Mononuclear cell (primary cell): Measurements from ENCODE around the gene AKAP8. TPM values are rescaled to one million over a fixed set of nuclear protein-coding genes. Genes with fewer than 3 reads are reported as not detected.

Experiments
- H3K27me3 ChIP-seq: 2 replicates; pipeline ENCODE4 v1.6.0; 2011; ENCODE audit warnings: low read length, control low read depth; ENCODE audit not compliant: insufficient read depth
- H3K4me1 ChIP-seq: 2 replicates; pipeline ENCODE4 v1.5.1; 2011; ENCODE audit warnings: mild to moderate bottlenecking, low read length, control low read depth; ENCODE audit not compliant: insufficient read depth
- H3K4me3 ChIP-seq: 2 replicates; pipeline ENCODE4 v1.5.1; 2011; ENCODE audit warnings: mild to moderate bottlenecking, low read length, moderate library complexity
- H3K9me3 ChIP-seq: 2 replicates; pipeline ENCODE4 v1.5.1; 2011; ENCODE audit warnings: low read depth, mild to moderate bottlenecking, control low read depth, low read length
- total RNA-seq: library from RNA; depleted of rRNA; stranded (reverse); fragments of >200 nt; gene quantifications from one replicate; pipeline ENCODE4 v1.2.3, GENCODE V29; 2012

The AKAP8 gene
- total RNA-seq, result 57.5 TPM

DNA sequence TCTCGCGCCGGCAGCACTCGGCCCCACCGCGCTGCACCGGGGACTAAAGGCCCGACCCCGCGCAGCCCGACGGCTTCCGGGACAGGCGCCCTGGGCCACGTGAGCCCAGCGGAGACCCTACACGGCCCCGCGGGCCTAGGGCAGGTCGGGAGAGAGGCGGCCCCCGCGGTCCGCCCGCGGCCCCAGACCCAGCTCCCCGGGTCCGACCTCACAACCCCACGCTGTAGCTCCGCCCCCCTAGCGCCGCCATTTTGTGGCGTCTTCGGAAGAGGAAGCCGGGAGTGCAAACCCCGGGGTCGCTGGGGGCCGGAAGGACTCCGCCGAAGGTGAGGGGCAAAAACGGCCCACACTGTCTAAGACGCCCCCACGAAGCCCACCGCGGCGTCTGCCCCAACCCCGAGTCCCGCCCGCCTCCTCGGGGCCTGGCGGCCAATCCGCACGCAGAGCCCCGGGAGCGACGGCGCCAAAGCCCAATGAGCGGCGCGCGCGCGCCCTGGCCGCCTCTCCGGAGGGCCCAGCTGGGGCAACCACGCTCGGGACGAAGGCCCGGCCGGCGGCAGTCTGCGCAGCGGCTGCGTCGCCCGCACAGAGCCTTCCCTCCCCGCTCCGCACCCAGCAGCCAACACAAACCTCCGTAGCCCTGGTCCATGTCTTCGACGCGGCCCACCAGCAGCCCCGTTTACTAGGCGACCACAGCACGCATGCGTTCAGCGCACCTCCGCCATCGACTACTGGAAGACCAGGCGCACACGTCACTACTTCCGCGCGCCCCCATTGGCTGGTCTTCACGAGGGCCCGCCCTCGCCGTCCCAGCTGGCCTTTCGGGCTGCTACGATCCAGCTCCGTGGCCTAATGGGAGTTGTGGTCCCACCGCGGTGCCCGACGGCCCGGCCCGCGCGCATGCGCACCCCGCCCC lies at the start of gene AKAP8:
TSS of gene AKAP8 (minus strand) at position 705 of the 916 bp plus-strand sequence. CDS start at position 649, 56 bp downstream.
- peaks cover 27% of the 10 kb centered on the region for H3K4me1 ChIP-seq
- no peaks in the 10 kb centered on the region for H3K9me3 ChIP-seq
- H3K27me3 ChIP-seq, result no peaks in the 10 kb centered on the region
- H3K4me3 ChIP-seq, result peak within 1 kb of the TSS; percentile 98

DNA sequence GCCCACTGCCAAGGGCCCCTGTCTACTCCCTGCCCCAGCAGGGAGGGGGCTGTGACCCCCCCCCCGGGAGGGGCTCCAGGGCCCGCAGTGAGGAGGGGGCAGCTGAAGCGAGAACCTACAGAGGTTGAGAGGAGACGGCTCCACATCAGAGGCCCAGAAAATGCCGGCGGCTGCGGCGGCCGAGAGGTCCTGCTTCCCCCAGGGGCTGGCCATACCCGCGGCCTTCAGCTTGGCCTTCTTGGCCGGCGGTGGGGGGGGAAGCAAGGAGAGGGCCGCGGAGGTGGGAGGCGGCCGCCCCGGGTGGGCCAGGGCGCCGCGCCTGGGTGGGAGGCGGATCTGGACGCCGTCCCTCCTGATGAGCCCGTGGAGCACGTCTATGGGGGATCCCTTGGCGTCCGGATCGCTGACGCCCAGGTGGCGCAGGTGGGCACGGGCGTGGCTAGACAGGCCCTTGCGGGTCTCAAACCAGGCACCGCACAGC lies 48.4 kb upstream of the AKAP8 start:
- Histone ChIP-seq H3K4me3 (no peak overlapping the region), H3K27me3 (no peaks in the 10 kb centered on the region), H3K9me3 (no peaks in the 10 kb centered on the region), H3K4me1 (peaks cover 23% of the 10 kb centered on the region)

DNA sequence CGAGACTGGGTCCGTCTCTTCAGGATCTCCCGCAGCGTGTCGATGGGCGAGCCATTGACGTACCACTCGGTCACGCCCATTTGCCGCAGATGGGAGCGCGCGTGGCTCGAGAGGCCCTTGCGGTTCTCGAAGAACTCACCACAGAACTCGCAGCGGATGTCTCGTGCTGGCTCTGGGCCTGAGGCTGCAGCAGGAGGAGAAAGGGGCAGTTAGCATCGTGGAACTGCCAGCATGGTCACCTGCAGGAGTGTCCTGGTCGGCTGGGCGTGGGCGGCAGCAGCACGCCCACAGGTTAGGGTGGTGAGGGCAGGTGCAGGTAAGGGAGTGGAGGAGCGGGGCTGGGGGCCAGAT lies 47.7 kb upstream of the AKAP8 start:
- Histone ChIP-seq H3K27me3 (no peaks in the 10 kb centered on the region), H3K9me3 (no peaks in the 10 kb centered on the region), H3K4me3 (no peak overlapping the region), H3K4me1 (peaks cover 23% of the 10 kb centered on the region)

DNA sequence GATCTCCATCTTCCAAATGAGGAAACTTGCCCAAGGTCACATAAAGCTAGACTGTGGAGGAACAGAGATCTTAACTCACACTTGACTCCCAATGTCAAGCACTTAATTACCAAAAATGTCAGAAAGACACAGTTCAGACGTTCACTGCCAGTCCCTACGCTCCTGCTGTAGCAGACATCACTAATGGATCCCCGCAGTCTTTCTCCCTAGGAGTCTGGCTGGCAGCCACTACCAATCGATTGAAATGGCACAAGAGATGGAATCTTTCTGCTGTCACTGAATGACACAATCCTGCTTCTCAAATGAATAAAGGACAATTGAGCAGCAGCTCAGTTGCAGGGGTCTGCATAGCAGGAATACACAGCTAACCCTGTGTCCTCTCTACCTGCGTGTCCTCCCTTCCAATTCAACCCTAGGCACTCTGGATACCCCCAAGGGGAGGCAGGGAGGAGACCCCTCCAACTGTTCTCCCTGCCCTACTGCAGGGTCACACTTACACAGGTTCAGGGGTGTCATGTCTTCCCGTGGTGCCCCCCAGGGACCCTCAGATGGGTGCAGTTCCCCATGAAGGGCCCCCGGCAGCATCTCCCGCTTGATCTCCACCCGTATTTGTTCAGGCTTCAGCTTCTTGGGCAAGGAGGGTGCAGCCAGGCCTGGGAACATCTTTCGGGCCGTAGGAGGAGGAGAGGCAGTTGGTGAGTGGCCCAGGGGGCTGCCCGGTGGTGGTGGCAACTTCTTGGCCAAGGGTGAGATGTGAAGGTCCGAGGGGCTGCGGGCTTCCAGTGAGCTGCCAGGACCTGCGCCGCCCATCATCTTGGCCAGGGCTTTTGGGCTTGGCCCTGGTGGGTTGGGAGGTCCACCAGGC lies 47.1 kb upstream of the AKAP8 start:
- Histone ChIP-seq H3K27me3 (no peaks in the 10 kb centered on the region), H3K9me3 (no peaks in the 10 kb centered on the region), H3K4me1 (peaks cover 20% of the 10 kb centered on the region), H3K4me3 (no peak overlapping the region)

DNA sequence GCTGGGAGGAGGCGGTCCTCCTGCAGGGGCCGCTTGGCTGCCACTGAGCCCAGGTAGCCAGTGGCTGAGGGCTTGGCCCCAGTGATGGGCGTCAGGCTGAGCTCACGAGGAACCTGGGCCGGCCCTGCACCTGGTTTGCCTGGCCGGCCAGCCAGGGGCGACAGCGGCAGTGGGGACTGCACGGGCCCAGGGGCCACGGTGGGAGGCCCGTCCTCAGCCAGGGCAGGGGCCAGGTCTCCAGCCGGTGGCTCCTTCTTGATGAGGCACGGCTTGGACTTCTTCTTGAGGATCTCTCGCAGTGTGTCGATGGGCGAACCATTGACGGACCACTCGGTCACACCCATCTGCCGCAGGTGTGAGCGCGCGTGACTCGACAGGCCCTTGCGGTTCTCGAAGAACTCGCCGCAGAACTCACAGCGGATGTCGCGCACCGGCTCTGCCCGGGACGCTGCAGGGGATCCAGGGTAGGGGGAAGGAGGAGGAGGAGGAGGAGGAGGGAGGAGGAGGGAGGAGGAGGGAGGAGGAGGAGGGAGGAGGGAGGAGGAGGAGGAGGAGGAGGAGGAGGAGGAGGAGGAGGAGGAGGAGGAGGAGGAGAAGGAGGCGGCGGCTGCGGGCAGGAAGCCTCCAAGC lies 45.8 kb upstream of the AKAP8 start:
- Histone ChIP-seq H3K9me3 (no peaks in the 10 kb centered on the region), H3K4me1 (peaks cover 7% of the 10 kb centered on the region), H3K27me3 (no peaks in the 10 kb centered on the region), H3K4me3 (no peak overlapping the region)

DNA sequence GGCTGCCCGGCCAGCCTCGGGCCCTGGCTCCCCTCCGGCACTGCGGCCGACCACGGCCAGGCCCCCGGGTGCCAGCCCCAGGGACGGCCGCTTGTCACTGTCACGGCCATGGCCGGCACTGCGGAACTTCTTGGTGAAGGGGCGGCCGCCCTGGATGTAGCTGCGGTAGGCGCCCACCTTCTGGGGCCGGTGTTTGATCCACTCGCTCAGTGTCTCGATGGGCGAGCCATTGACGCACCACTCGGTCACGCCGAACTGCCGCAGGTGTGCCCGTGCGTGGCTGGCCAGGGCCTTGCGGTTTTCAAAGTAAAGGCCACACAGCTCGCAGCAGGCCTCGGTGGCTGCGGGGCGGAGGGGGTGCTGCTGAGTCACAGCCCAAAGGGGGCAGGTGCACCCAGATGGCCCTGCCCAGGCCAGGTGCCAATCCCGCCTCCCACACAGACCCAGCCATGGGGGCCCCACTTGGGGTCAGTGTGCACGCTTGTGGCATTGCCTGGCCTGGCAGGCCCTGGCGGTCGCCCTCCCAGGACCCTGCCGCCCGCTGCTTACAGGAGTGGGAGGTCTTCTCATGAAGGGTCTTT lies 45.2 kb upstream of the AKAP8 start:
- Histone ChIP-seq H3K27me3 (no peaks in the 10 kb centered on the region), H3K4me1 (peaks cover under 1% of the 10 kb centered on the region), H3K4me3 (no peak overlapping the region)

DNA sequence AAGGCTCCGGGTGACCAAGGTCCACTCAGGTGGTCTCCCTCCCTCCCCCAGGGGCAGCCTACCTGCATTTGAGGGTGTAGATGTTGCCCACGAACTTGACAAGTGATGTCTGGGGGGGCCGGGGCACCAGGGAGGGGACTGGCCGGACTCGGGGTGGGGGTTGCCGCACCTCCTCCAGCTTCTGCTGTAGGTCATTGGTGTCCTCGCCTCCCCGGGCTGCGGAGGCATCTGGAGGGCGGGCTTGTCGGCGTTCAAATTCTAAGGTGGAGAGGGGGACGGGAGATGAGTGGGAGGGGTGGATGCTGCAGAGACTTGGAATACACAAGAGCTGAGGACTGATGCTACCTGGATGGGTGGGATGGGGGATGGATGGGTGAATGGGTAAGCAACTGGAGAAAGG lies 44.5 kb upstream of the AKAP8 start:
- Histone ChIP-seq H3K4me3 (no peak overlapping the region), H3K4me1 (peaks cover 6% of the 10 kb centered on the region), H3K27me3 (no peaks in the 10 kb centered on the region), H3K9me3 (no peaks in the 10 kb centered on the region)

More for the DNA sequence above, 45.2 kb upstream of the AKAP8 start:
- H3K9me3 ChIP-seq, result no peaks in the 10 kb centered on the region

DNA sequence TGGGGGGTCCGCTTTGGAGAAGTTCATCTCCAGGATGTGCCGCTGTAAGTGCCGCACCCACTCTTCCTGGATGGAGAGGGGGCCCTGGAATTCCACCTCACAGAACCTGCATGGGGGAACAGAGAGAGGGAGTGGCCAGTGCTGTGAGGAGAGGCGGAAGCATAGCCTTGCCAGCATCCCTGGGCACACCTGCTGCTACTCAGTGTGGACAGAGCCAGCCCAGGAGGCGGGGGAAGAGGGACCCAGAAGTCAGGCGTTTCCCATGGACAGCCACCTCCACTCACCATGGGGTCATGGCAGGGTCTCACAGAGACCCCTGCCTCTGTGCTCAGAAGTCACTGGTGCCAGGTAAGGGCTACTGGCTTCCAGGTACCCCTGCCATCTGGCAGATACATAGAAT lies 43.5 kb upstream of the AKAP8 start:
- Histone ChIP-seq H3K27me3 (no peaks in the 10 kb centered on the region), H3K4me3 (no peak overlapping the region), H3K4me1 (peaks cover 7% of the 10 kb centered on the region), H3K9me3 (no peaks in the 10 kb centered on the region)

DNA sequence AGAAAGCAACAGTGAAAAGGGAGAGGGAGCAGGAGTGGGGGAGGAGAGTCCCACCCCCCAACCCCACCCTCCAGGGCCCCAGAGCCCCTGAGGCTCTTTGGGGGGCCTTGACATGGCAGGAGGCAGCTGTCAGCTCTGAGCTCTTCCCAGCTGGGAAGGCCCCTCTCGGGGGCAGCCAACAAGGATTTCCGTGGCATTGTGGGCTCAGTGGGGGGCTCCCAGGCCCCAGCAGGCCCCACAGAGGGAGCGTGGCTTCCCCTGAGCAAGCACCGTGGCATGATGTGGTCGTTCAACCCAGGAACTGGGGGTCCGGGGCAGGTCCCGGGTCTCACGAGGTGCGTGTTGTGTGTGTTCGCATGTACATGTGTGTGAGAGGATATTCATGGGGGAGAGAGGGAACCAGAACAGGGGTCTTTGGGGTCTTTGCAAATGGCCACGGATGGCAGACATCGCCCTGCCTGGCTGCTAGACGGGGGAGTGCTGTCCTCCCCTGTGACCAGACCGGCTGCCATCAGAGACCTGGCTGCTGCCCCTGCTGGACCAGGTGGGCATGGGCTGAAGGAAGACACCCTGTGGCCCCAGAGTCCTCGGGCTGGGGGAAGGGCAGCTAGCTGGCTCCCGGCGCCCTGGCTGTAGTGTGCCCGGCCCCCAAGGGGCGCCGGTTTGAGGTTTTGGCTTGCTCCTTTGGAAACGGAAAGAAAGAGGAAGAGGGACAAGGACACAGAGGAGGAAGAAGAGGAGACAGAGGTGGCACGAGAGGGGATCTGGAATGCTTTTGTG lies 42.9 kb upstream of the AKAP8 start:
- Histone ChIP-seq H3K4me3 (no peak overlapping the region), H3K4me1 (peaks cover 14% of the 10 kb centered on the region), H3K27me3 (no peaks in the 10 kb centered on the region), H3K9me3 (no peaks in the 10 kb centered on the region)

DNA sequence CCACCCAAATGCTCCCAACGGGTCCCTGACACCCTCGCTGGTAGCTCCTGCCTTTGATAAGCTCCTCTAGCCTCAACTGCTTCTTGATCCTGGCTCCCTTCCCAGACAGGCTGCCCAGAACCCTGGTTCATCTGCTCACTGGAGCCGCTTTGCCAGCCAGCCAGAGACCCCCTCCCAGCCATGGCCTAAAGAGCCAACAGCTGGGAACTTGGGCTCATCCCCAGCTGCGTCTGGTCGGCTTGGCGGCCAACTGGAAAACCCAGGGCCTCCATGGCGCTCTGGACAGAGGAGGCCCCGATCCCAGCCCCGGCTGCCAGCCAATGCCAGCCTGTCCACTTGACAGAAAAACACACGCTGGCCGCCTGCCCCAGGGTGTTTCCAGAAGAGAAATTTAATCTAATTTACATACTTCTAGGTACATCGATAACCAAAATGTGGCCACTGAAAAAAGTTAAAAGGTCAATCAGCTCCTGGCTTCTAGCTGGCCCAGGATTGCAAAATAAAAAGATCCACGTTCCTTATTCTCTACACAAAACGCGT lies 42.2 kb upstream of the AKAP8 start:
- Histone ChIP-seq H3K9me3 (no peaks in the 10 kb centered on the region), H3K4me1 (peaks cover 21% of the 10 kb centered on the region), H3K27me3 (no peaks in the 10 kb centered on the region), H3K4me3 (no peak overlapping the region)

DNA sequence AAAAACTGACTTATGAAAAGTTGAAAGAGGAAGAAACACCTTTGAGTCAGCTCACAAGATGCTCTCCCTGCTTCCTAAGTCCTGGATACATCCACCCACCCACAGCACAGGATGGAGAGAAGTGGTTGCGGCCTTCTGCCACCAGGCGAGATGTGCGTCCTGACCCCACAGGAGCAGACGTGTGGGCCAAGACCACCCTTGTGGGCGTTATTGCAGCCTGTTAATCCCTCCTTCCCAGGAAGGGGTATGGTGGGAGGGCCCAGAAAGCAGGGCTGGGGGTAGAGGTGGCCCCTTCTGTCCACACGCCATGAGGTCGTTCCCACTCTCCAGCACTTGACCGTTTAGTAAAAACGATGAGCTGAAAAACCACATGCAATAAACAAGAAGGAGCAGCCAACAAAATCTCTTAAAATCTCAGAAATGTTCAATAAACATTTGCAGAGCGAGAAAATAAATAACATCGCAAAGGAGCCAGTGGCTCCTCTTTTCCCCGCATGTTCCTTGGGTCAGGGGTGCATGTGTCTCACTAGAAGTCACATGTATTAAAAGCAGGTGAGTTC lies 41.6 kb upstream of the AKAP8 start:
- H3K27me3 ChIP-seq, result no peaks in the 10 kb centered on the region
- H3K9me3 ChIP-seq, result no peaks in the 10 kb centered on the region
- H3K4me1 ChIP-seq, result peaks cover 25% of the 10 kb centered on the region
- no peak overlapping the region for H3K4me3 ChIP-seq

DNA sequence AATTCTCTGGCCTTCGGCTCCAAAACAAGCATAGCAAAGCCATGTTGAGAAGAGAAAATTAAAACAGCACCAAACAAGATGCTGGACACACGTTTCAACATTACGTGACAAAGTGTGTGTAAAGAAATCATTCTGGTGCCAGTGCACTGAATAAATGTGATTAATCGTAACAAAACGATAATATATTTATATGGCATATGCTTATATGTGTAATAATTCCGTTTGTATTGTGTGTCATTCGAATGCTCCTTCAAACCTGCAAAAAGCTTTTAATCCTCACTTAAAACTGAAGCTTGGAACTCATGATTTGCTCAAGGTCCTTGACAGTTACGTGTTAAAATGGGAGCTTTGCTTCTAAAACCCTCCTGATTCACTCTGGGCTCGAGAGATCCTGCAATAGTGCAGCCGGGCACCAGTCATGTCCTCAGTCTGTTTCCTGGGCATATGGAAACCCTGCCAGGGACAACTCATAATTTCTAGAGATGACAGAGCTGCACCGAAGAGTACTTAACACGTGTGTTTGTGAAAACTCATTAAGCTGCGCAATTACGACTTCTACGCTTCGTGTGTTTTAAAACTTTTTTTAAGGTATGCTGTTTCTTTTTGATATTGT lies 39.9 kb upstream of the AKAP8 start:
- no peak overlapping the region for H3K4me3 ChIP-seq
- H3K9me3 ChIP-seq, result no peaks in the 10 kb centered on the region
- H3K4me1 ChIP-seq, result peaks cover 32% of the 10 kb centered on the region
- H3K27me3 ChIP-seq, result no peaks in the 10 kb centered on the region
